Measurements from ENCODE around the gene MPP3.
"Not testable (repeated sequence)": the region's sequence is repeated elsewhere in the genome, so short reads cannot be mapped to it uniquely, and the experiment has no call there.

The MPP3 gene

GRCh38 chr17:43832976-43833829, at the start of gene MPP3:
Gene MPP3 (minus strand): TSS chr17:43833146. CDS start chr17:43831906, 1,240 bp downstream.
- DNase-seq (ENCODE audit: low read depth in 1 of 2, low spot score in 1 of 2), result no peak

DNA sequence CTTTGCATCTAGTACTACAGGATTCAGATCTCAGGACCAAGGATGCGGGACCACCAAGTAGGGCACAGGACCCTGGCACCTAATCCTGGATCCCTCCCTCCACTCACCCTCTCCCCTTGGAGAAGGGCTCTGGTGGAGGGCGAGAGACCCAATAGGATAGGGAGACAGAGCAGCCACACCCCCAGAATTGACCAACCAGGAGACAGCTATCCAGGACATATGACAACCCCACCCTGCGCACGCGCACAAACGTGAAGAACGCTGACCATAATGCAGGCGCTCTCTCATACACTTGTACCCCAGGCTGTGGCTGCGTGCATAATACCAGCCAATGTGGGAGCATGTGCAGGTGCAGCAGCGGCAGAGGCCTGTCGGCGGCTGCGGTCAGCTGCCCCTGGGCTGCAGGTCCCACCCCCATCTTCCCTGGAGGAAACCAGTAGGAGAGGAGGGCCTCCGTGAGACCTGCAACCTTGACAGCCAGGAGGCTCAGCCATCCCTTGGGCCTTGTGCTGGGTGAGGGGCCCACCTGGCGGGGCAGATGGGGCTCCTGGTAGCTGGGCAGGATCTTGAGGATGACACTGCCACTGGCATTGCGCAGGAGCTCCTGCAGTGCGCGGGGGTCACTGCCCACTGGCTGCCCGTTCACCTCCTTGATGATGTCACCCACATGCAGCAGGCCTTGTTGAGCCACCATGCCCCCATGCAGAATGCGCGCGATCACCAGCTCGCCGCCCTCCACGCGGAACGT, 49.0 kb upstream of the MPP3 start:
- no peak for DNase-seq (ENCODE audit: low read depth in 1 of 2, low spot score in 1 of 2)

- no peak for DNase-seq (ENCODE audit: low read depth in 1 of 2, low spot score in 1 of 2)
Measured at GRCh38 chr17:43881181-43881580, 48.2 kb upstream of the MPP3 start.

GRCh38 chr17:43880420-43880991, 47.6 kb upstream of the MPP3 start:
- DNase-seq (ENCODE audit: low read depth in 1 of 2, low spot score in 1 of 2), result peak in 1 of 2 donors; percentile 19

DNA sequence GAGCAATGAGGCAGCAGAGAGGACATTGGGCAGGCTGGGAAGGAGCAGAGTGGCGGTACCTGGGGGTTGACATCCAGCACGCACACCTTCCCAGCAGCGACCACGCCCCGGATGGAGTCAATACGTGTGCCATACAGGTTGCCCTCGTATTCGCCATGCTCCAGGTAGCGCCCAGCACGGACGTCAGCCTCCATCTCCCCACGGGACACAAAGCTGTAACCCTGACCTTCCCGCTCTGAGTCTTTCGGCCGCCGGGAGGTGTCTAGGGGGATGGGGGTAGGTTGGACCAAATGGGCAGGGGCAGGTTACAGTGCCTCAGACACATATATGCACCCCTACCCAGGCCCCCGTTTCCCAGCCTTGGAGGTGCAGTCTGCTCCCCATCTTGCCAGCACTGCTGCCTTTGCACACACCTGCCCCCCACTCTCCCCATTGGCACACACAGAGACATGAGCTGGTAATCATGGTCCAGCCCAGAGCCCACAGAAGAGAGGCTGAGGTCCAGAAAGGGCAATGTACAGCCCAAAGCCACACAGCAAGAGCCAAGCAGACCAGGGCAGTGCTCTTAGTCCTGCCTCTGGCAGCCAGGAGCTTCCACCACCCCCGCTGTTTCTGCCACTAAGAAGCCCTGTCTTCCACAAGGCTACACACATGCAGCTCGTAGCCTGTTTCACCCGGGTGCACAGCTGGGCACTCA, 46.9 kb upstream of the MPP3 start:
- no peak for DNase-seq (ENCODE audit: low read depth in 1 of 2, low spot score in 1 of 2)

- DNase-seq (ENCODE audit: low read depth in 1 of 2, low spot score in 1 of 2), result peak; percentile 52 to 55
Measured at GRCh38 chr17:43878260-43879175, 45.6 kb upstream of the MPP3 start.

DNA sequence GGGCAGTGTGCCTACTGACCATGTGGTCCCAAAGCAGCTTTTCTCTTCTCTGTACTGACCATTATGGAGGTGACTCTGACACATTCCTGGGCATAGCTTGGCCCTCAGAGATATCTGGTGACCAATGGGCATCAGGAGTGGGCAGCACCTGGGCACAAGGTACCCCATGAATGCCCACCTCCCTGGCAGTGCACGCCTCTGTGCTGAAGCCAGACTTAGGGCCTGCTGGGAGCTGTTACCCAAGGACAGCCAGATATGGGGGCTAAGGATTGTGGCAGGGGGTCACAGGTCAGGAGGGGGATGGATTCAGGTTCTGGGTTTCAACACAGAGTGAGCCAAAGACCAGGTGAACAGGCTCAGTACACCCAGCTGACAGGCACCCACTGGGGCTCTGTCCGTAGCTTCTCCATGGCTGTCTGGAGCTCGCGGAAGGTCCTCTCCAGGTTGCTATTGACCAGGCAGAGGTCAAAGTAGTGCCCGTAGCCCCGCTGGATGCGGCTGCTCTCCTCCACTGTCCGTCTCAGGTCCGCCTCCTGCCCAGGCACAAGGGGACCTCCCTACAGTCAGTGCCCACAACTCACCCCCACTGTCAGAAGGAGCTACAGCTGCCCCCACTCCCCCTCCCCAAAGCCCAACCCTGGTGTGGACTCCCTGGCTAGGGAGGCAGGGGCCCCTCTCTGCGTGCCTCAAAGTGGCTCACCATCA, 44.7 kb upstream of the MPP3 start:
- no peak for DNase-seq (ENCODE audit: low read depth in 1 of 2, low spot score in 1 of 2)

GRCh38 chr17:43877031-43877430, 44.1 kb upstream of the MPP3 start:
- no peak for DNase-seq (ENCODE audit: low read depth in 1 of 2, low spot score in 1 of 2)

DNA sequence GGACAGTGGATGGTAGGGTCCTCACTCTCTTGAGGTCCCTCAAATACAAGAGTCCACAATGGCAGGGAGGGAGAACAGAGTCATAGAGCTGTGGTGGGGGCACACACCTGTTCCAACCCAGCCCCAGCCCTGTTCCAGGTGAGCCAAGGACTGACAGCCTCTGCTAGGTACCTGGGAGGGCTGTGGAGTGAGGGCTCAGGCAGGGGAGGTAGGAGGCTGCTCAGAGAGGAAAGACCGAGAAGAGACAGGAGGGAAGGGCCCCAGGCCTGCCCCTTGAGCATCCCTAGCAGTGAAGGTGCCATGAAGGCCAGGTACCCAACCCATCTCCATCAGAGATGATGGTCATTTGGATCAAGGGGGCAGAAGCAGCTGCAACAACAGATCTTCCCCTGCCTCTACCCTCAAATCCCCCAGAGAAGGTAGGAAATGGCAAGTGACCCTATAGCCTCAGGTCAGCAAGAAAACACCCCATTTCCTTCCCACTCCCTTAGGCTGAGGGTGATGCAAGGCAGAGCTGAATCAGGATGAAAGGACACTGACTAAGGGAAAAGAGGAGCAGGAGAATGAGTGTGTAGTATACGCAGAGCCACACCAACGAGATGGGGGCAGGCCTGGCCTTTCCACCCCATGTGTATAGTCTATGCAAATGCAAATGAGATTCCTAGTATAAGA, 42.7 kb upstream of the MPP3 start:
- DNase-seq (ENCODE audit: low read depth in 1 of 2, low spot score in 1 of 2), result no peak

GRCh38 chr17:43874293-43874692, 41.3 kb upstream of the MPP3 start:
- DNase-seq (ENCODE audit: low read depth in 1 of 2, low spot score in 1 of 2), result no peak

GRCh38 chr17:43873815-43874214, 40.9 kb upstream of the MPP3 start:
- DNase-seq (ENCODE audit: low read depth in 1 of 2, low spot score in 1 of 2), result no peak

DNA sequence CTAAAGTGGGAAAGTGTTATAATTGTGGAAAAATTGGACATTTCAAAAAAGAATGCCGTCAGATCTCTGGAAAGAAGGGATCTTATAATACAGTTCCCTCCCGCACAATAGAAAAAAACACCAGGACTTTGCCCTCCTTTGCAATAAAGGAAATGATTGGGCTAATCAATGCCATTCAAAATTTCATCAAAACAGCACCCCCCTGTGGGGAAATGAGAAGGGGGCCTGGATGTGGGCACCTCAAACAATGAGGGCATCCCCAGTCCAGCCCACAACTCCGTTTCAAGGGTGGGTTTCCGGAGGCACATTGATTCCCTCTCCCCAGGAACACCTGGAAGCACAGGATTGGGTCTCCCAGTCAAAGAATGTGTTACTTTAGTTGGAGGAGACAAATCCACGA, 40.1 kb upstream of the MPP3 start:
- no peak for DNase-seq (ENCODE audit: low read depth in 1 of 2, low spot score in 1 of 2)

- no peak for DNase-seq (ENCODE audit: low read depth in 1 of 2, low spot score in 1 of 2)
Measured at GRCh38 chr17:43871946-43872690, 39.2 kb upstream of the MPP3 start.

DNA sequence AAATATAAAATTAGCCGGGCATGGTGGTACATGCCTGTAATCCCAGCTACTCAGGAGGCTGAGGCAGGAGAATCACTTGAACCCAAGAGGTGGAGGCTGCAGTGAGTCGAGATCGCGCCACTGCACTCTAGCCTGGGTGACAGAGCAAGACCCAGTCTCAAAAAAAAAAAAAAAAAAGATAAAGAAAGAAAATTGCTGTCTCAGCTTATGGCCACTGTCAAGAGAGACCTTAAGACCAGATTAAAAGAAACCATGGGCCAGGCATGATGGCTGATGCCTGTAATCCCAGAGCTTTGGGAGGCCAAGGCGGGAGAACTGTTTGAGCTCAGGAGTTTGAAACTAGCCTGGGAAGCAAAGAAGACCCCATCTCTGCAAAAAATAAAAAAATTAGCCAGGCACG, 36.1 kb upstream of the MPP3 start:
- not testable (repeated sequence) for DNase-seq (ENCODE audit: low read depth in 1 of 2, low spot score in 1 of 2)

GRCh38 chr17:43868226-43868994, 35.5 kb upstream of the MPP3 start:
- no peak for DNase-seq (ENCODE audit: low read depth in 1 of 2, low spot score in 1 of 2)

DNA sequence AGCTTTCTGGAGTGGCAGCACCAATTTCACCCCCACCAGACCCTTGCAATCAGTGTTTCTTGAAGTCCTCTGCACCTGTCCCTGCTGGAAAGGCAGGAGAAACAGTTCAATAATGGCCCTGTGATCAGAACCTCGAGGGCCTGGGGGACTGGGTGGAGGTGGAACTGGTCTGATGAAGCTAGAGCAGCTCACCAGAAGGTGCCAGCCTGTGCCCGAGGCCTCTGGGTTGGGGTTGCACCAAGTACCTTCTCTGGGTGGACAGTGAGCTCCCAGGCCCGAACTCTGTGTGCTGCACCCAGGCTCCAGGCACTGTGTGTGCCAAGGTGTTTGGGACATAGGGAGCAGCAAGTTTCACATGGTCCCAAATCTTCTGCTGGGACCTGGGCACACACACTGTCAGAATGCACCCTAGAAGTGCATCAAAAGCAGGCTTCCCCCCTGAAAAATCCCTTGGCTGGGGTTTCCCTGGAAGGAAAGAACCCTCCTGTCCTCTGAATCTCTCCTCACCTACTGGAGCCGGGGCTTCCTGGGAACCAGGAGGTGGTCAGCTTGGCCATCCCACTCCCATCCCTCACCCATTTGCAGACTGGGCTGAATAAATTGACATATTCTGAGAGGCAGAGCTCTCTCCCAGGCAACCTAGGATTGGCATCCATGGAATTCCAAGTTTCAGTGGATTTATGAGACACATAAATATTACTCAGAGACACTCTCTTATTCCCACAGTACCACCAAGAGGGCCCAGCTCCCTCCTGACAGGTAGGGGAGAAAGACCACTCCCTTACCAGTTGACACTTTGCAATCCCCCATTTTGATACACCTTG, 31.4 kb upstream of the MPP3 start:
- DNase-seq (ENCODE audit: low read depth in 1 of 2, low spot score in 1 of 2), result no peak

- no peak for DNase-seq (ENCODE audit: low read depth in 1 of 2, low spot score in 1 of 2)
Measured at GRCh38 chr17:43861960-43862359, 29.0 kb upstream of the MPP3 start.
